Lower lobe of right lung (tissue), 2 donors: ENCODE results near the gene ASB3. TPM values are rescaled to one million over a fixed set of nuclear protein-coding genes. Genes with fewer than 3 reads are reported as not detected.
"Not testable (repeated sequence)": the region's sequence is repeated elsewhere in the genome, so short reads cannot be mapped to it uniquely, and the experiment has no call there.

Experiments used
- ATAC-seq, 2 donors: fragments of 200-7000 bp; cut with Tn5 transposase; one replicate each; pipeline ENCODE4 v1.9.1; 2020 to 2022; ENCODE audit warnings: mild to moderate bottlenecking in 2 of 2, moderate library complexity in 2 of 2
- DNase-seq: peaks from one replicate; pipeline ENCODE4 v3.0.0-alpha.2; 2020
- H3K27ac ChIP-seq: fragments of 200-600 bp; one replicate; pipeline ENCODE4 v1.8.0; 2022
- H3K27me3 ChIP-seq: fragments of 200-600 bp; one replicate; pipeline ENCODE4 v1.8.0; 2022; ENCODE audit warnings: low read depth
- H3K36me3 ChIP-seq: fragments of 200-600 bp; one replicate; pipeline ENCODE4 v1.8.0; 2022; ENCODE audit warnings: mild to moderate bottlenecking
- H3K4me1 ChIP-seq: fragments of 200-600 bp; one replicate; pipeline ENCODE4 v1.8.0; 2022
- H3K4me3 ChIP-seq: fragments of 200-600 bp; one replicate; pipeline ENCODE4 v1.8.0; 2022; ENCODE audit warnings: mild to moderate bottlenecking
- H3K9me3 ChIP-seq: fragments of 200-600 bp; one replicate; pipeline ENCODE4 v1.8.0; 2022
- CTCF ChIP-seq: fragments of 200-600 bp; IDR thresholded peaks from one replicate; pipeline ENCODE4 v1.8.0; 2022; ENCODE audit warnings: antibody characterized with exemption, mild to moderate bottlenecking
- intact Hi-C: fragments of 100-400 bp; cut with DNase I; formaldehyde crosslinking; loops from one replicate; pipeline ENCODE4 v1.11.0; 2022
- total RNA-seq: library from RNA; stranded (reverse); fragmentation: NEBNext Ultra II Directional; extraction: Animal tissue kit (Norgen Biotek cat#: 25700); gene quantifications from one replicate; pipeline ENCODE4 v1.2.1, GENCODE V29; 2021
- donor health status: DM: no; HTN: yes; CAD: no; lungs with severe emphysema.

The ASB3 gene
- total RNA-seq, 1 donor from 2014 or later, result 35.0 TPM

- no peak for DNase-seq
- no peaks in the 10 kb centered on the region for H3K27me3 ChIP-seq
- ATAC-seq, result peak; percentile 62 to 68
These were observed 40.0 kb upstream of the ASB3 start for GRCh38 chr2:53826587-53827397.

GRCh38 chr2:53826030-53826410 lies 39.3 kb upstream of the ASB3 start:
- intact Hi-C loops, result no loop called here
- DNase-seq, result no peak
- H3K27ac ChIP-seq, result peak overlapping the region; percentile 28

More at GRCh38 chr2:53826587-53827397, 40.0 kb upstream of the ASB3 start:
- peak overlapping the region; percentile 28 for H3K27ac ChIP-seq
- H3K9me3 ChIP-seq, result no peaks in the 10 kb centered on the region
- intact Hi-C loops, result no loop called here
- H3K4me1 ChIP-seq, result peaks cover 7% of the 10 kb centered on the region
- H3K4me3 ChIP-seq, result no peak overlapping the region
- TF ChIP-seq CTCF, result no peak
- H3K36me3 ChIP-seq, result peaks cover 7% of the 10 kb centered on the region

GRCh38 chr2:53823639-53824038 lies 36.9 kb upstream of the ASB3 start:
- intact Hi-C loops, H3K27ac ChIP-seq, H3K4me3 ChIP-seq, H3K9me3 ChIP-seq, H3K27me3 ChIP-seq, DNase-seq, ATAC-seq, H3K4me1 ChIP-seq: not testable (repeated sequence)
- peak; percentile 26 for TF ChIP-seq CTCF
- peaks cover 14% of the 10 kb centered on the region for H3K36me3 ChIP-seq

More at GRCh38 chr2:53826030-53826410, 39.3 kb upstream of the ASB3 start:
- H3K4me1 ChIP-seq, result peaks cover 7% of the 10 kb centered on the region
- H3K27me3 ChIP-seq, result no peaks in the 10 kb centered on the region
- H3K4me3 ChIP-seq, result no peak overlapping the region
- no peaks in the 10 kb centered on the region for H3K9me3 ChIP-seq
- no peak for ATAC-seq
- peaks cover under 1% of the 10 kb centered on the region for H3K36me3 ChIP-seq
- TF ChIP-seq CTCF, result no peak

GRCh38 chr2:53821810-53822209 lies 35.1 kb upstream of the ASB3 start:
- H3K27ac ChIP-seq, result no peak overlapping the region
- H3K27me3 ChIP-seq, result no peaks in the 10 kb centered on the region
- intact Hi-C loops, result no loop called here
- no peaks in the 10 kb centered on the region for H3K9me3 ChIP-seq
- no peak for ATAC-seq
- no peak for DNase-seq
- TF ChIP-seq CTCF, result no peak
- H3K36me3 ChIP-seq, result peaks cover 32% of the 10 kb centered on the region
- peaks cover 6% of the 10 kb centered on the region for H3K4me1 ChIP-seq
- H3K4me3 ChIP-seq, result no peak overlapping the region

- Histone ChIP-seq H3K36me3 (peaks cover 43% of the 10 kb centered on the region), H3K4me1 (no peaks in the 10 kb centered on the region), H3K9me3 (no peaks in the 10 kb centered on the region), H3K27me3 (no peaks in the 10 kb centered on the region), H3K27ac (no peak overlapping the region), H3K4me3 (no peak overlapping the region)
- no peak for TF ChIP-seq CTCF
- ATAC-seq (peak in 1 of 2 donors; percentile 54), DNase-seq (no peak)
- intact Hi-C loops, result no loop called here
These were observed 34.0 kb upstream of the ASB3 start for GRCh38 chr2:53820711-53821110.
